ENCODE data around the gene HCRTR1. TPM values are rescaled to one million over a fixed set of nuclear protein-coding genes. Genes with fewer than 3 reads are reported as not detected.

Gene HCRTR1
- total RNA-seq, 4 donors from 2014 or later, result 0.22 TPM; not detected in 3

DNA sequence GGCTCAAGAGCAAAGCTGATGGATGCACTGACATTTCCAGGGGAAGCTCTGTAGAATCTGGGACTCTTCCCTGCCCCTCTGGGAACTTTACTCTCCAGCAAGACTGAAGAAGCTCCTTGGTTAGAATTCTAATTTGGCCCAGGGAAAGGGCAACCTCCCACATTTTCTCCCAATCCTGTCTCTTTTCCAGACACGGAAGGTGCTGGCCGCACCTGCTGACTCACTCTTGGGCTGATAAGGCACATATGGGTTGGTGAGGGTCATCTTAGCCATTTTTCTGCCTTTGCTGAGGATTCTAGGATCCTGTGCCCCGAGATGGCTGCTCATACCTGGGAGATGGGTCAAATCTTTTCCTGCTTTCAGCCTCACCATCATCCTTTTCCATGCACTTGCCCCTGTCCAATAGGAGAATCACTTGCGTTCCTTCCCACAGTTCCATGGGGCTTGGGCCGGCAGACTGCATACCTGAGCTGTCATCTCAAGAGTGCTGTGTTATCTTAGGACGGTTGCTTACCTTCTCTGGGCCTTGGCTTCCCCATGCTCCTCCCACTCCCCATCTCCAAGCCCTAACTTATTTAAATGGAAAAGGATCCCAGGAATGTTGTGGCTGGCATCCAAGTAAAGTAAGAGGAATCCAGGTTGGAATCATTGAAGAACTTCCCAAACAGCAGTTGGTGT lies 39.8 kb upstream of the HCRTR1 start:
- 21 to 31% methylated on average over 6 of the region's 6 CpGs for WGBS, 2 donors
- intact Hi-C loops (cut with DNase I), result no loop called here
- TF ChIP-seq POLR2A (IDR thresholded peaks at IDR 0.05), result peak in 1 of 4 donors; percentile 12
- TF ChIP-seq, protein P1, sequence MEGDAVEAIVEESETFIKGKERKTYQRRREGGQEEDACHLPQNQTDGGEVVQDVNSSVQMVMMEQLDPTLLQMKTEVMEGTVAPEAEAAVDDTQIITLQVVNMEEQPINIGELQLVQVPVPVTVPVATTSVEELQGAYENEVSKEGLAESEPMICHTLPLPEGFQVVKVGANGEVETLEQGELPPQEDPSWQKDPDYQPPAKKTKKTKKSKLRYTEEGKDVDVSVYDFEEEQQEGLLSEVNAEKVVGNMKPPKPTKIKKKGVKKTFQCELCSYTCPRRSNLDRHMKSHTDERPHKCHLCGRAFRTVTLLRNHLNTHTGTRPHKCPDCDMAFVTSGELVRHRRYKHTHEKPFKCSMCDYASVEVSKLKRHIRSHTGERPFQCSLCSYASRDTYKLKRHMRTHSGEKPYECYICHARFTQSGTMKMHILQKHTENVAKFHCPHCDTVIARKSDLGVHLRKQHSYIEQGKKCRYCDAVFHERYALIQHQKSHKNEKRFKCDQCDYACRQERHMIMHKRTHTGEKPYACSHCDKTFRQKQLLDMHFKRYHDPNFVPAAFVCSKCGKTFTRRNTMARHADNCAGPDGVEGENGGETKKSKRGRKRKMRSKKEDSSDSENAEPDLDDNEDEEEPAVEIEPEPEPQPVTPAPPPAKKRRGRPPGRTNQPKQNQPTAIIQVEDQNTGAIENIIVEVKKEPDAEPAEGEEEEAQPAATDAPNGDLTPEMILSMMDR (IDR thresholded peaks at IDR 0.05), result no peak
- no peaks in the 10 kb centered on the region for H3K9me3 ChIP-seq
- no peaks in the 10 kb centered on the region for H3K27me3 ChIP-seq
- H3K4me1 ChIP-seq, result peaks cover 38 to 89% (median 58%) of the 10 kb centered on the region in 3 donors
- no peaks in the 10 kb centered on the region for H3K36me3 ChIP-seq
- peak overlapping the region; percentile 82 to 90 (median 88) for H3K27ac ChIP-seq
- H3K4me3 ChIP-seq, result peak overlapping the region; percentile 40 to 71 (median 56)
- no peak for DNase-seq

DNA sequence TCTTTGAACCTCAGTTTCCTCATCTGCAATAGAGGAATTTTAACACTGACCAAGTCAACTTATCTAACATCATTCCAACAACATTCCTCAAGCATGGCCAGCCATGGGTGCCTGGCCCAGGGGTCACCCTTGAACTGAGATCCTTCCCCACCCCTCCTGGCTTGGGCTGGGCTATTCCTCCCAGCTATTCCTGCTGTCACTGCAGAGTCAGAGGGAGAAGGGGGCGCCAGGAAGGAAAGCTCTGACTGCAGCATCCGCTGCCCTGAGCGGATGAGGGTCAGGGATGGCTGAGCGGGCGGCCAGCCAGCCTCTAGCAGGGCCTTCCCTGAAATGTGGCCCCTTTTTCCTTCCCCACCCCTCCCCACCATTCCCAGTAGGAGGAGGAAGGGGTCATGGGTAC lies 38.1 kb upstream of the HCRTR1 start:
- TF ChIP-seq, protein P1 (IDR thresholded peaks at IDR 0.05), result no peak
- no peak for TF ChIP-seq POLR2A (IDR thresholded peaks at IDR 0.05)

DNA sequence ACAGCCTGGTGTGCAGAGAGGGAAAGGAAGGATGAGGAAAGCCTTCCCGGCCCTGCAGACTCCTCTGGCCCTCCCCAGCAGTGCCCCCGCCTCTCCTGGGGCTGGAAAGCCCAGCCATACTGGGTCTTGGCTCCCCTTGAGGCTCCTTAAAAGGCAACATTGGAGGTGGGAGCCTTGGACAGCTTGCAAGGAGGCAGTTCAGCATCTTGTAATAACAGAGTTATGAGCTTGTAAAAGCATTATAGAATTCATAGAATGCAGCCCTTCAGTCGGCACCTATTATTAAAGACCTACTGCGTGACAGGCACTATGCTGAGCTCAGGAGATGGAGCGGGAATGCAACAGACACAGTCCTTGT lies 37.0 kb upstream of the HCRTR1 start:
- H3K9me3 ChIP-seq, result no peaks in the 10 kb centered on the region
- intact Hi-C loops (cut with DNase I), result no loop called here
- no peaks in the 10 kb centered on the region for H3K27me3 ChIP-seq
- peak overlapping the region; percentile 60 to 90 (median 86) for H3K27ac ChIP-seq
- H3K36me3 ChIP-seq, result peaks cover 0 to 24% (median 0%) of the 10 kb centered on the region in 3 donors
- WGBS, 2 donors, result 42 to 59% methylated on average over 3 to 5 of the region's 5 CpGs
- H3K4me3 ChIP-seq, result peak overlapping the region in 3 of 4 donors; percentile 31 to 50 (median 39)
- H3K4me1 ChIP-seq, result peaks cover 31 to 89% (median 45%) of the 10 kb centered on the region in 3 donors
- DNase-seq, result no peak
- TF ChIP-seq, protein P1 (IDR thresholded peaks at IDR 0.05), result no peak
- TF ChIP-seq POLR2A (IDR thresholded peaks at IDR 0.05), result no peak

More for the DNA sequence above, 38.1 kb upstream of the HCRTR1 start:
- Histone ChIP-seq H3K4me1 (peaks cover 35 to 89% (median 52%) of the 10 kb centered on the region in 3 donors), H3K27me3 (no peaks in the 10 kb centered on the region), H3K36me3 (peaks cover 0 to 13% (median 0%) of the 10 kb centered on the region in 3 donors), H3K4me3 (peak overlapping the region in 3 of 4 donors; percentile 31 to 50 (median 39)), H3K9me3 (no peaks in the 10 kb centered on the region), H3K27ac (peak overlapping the region; percentile 60 to 90 (median 86))
- no peak for DNase-seq
- 44 to 60% methylated on average over 2 to 5 of the region's 5 CpGs for WGBS, 2 donors
- intact Hi-C loops (cut with DNase I), result no loop called here

DNA sequence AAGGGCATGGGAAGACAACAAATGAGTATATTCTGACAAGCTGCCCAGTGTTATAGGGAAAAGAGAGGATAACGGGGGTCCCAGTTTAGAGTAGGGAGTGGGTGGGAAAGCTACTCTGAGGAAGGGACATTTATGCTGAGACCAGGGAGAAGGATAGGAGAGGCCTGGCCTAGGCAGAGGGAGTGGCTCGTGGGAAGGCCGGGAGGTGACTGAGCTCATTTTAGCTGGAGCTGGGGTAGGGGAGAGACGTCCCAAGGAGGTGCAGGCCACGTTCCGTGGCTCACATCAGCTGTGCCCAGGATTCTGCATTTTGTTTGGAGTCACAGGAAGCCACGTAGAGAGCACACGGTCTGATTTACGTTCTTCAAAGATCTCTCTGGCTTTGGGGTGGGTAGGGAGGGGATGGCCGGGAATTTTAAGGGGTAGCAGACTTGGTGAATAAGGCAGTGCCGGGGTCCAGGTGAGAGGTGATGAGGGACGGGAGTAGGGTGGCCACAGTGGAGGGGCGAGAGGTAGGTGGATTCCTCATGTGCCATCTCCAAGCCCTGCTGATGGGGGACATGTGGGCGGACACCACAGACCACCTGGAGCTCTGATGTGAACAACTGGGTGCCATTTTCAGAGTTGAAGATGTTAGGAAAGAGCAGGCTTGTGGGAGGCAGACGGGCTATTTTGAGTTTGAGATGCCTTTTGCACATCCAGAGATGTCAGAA lies 36.4 kb upstream of the HCRTR1 start:
- WGBS, 2 donors, result 71 to 84% methylated on average over 15 of the region's 15 CpGs
- H3K36me3 ChIP-seq, result peaks cover 0 to 30% (median 0%) of the 10 kb centered on the region in 3 donors
- H3K27me3 ChIP-seq, result no peaks in the 10 kb centered on the region
- peaks cover 26 to 87% (median 40%) of the 10 kb centered on the region in 3 donors for H3K4me1 ChIP-seq
- peak overlapping the region in 2 of 4 donors; percentile 39 to 50 for H3K4me3 ChIP-seq
- no peak for TF ChIP-seq POLR2A (IDR thresholded peaks at IDR 0.05)
- TF ChIP-seq, protein P1 (IDR thresholded peaks at IDR 0.05), result no peak
- DNase-seq, result no peak
- no peaks in the 10 kb centered on the region for H3K9me3 ChIP-seq
- peak overlapping the region; percentile 60 to 90 (median 86) for H3K27ac ChIP-seq
- intact Hi-C loops (cut with DNase I), result no loop called here

Data from esophagus squamous epithelium (tissue), 5 donors.